Lower leg skin (tissue), 3 donors: ENCODE measurements around the gene CCDC187.

ENCODE experiments used
- CTCF ChIP-seq, 3 donors: fragments of 450-650 bp; IDR thresholded peaks; one replicate each; pipeline ENCODE4 v1.5.1; 2016; ENCODE audit warnings: antibody characterized with exemption in 3 of 3, mild to moderate bottlenecking in 3 of 3, moderate library complexity in 2 of 3
- POLR2A ChIP-seq, 2 donors: fragments of 450-650 bp; IDR thresholded peaks; one replicate each; pipeline ENCODE4 v1.6.1; 2016 to 2017; ENCODE audit warnings: antibody characterized with exemption in 2 of 2, mild to moderate bottlenecking in 1 of 2, moderate library complexity in 1 of 2

- no peak for TF ChIP-seq CTCF (IDR thresholded peaks at IDR 0.05)
- no peak for TF ChIP-seq POLR2A (IDR thresholded peaks at IDR 0.05)
These were observed 36.4 kb downstream of the CCDC187 start for GRCh38 chr9:136267261-136268111.
